HG03439 (cell line): ENCODE measurements around the gene FBLN2.

Experiments
- ATAC-seq: cut with Tn5 transposase; IDR thresholded peaks from one replicate; pipeline ENCODE4 v1.9.1; 2021; ENCODE audit warnings: mild to moderate bottlenecking, moderate library complexity; ENCODE audit not compliant: unreplicated experiment

Gene FBLN2

DNA sequence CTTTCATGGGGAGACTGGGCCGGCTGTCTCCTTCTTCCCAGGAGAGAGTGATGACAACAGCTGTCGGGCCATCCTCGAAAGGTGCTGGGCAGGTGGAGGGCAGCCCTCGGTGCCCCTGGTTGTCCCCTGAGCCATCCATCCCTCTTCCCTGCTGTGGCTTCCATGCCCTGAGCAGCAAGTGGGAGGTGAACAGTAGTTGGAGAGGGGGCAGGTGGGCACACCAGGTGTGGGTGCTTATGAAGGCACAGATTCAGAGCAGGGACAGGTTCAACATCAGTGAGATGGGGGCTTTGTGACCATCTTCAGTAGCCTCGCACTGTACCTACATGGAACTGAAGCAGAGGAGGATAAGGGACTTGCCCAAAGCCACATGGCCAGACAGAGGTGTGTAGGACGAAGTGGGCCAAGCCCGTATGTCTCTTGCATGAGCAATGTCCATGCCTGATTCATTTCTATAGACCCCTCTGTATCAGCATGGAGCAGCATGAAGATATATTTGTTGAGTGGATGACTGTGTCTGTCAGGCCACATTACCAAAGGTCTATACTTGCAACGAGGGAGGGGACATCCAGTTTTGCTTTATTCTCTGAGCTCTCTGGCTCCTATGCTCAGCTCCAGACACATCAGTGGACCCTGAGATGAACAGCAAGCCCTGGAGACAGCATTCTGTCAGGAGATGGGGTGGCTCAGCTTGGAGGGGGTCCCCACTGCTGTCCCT lies 107.8 kb downstream of the FBLN2 start:
- ATAC-seq = no peak

GRCh38 chr3:13657660-13658435 lies 108.9 kb downstream of the FBLN2 start:
- no peak for ATAC-seq

DNA sequence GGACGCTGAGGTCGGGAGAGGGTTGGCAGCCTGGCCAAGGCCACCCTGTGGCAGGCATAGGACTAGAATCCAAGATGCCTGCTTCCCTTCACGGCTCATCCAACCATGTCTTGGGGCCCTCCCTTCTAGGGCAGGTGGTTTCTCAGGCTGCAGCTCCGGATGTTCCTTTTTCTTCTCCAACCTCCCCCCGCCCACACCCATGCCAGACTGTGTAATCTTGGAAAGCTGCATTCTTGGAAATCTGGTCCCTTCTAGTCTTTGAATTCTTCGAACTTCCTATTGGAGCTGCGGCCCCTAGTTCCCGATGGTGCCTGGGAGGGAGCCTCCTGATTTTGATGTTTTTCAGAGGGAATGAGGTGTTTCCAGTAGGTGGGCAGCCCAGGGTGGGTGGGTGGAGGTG lies 109.8 kb downstream of the FBLN2 start:
- no peak for ATAC-seq

DNA sequence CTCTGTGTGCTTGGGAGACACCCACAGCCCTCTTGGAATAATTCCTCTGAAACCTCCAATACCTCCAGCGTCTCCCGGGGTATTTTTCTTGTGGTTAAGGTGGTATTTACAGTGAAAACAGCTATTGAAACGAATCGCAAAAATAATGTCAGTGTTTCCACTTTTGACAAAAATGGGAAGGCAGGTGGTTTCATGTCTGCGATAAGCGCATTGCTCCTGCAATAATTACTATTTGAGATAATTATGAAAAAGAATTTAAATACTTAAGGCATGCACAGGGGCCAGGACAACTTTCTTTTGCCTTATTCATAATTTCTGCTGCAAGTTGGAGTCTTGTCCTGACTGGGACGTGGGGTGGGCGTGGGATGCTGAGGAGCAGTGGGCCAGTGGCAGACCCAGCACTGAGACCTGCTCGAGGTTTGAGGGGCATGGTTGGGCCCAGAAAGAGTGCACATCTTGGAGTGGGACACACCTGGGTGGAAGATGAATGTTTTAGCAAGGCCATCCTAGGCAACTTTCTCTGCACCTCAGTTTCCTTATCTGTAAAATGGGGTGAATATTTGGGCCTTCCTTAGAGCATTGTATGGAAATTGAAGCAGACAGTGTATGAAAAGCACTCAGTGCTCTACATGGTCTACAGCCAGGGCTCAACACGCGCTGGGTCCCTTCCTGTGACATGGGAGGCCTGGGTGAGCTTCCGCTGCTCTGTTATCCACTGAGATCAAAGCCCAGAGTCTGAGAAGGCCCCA lies 110.5 kb downstream of the FBLN2 start:
- no peak for ATAC-seq

DNA sequence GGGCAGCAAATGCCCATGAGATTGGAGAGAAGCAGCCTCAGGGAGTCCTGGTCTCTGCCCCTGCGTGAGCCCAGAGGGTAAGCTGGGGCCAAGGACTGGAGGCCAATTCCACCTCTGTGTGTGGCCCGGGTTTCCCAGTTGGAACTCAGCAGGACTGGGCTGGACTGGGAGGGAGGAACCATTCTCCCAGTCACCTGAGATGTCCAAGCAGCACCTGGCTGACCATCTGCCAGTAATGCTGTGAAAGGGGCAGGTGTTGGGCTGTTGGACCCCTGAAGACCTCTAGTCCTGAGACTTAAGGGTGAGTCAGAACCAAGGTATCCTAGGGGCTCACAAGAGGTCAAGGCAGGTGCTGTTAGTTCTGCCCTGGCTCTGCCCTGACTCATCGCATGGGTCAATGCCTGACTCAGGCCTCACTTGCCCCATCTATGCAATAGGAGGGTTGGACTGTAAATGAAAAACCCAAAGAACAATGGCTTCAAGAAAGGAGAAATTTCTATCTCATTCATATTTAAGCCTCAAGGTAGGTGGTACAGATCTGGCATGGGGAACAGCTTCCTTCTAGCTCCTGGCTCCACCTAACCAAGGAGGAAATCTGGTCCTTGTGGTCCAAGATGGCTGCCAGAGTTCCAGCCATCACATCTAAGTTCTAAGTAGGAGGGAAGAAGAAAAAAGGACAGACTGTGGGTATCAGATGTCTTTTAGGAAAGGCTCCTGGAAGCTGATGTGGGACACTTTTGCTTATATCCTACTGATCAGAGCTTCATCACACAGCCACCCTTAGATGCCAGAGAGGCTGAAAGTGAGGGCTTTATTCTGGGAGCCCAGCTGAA lies 111.3 kb downstream of the FBLN2 start:
- no peak for ATAC-seq

- ATAC-seq = no peak
These were observed 112.2 kb downstream of the FBLN2 start for GRCh38 chr3:13661121-13661520.

DNA sequence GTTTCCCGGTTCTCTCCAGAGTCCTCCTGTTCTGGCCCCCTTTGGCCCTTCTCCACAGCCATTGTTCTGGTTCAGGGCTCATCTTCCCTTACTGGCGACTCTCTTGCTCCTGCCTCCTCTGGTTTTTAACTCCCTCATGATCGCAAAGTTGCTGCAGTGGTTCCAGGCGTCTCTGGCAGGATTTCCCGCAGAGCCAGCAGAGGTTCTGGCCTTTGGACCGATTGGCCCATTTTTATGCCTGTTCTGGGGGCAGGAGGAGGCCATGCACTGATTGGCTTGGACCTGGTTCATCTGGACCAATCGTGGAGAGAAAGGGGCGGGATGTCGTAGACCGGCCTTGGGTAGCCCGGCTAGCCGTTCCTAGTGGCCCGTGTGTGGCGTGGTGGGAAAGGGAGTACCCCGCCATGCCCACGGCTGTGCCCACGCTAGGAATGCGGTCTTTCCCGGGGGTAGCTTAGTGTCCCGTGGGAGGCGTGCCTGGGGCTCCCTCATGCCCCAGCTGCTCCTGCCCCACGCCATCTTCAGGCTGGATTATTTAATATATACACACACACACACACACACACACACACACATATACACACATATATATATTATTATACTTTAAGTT lies 113.4 kb downstream of the FBLN2 start:
- ATAC-seq = no peak

GRCh38 chr3:13663781-13664535 lies 115.0 kb downstream of the FBLN2 start:
- no peak for ATAC-seq

GRCh38 chr3:13665582-13666226 lies 116.8 kb downstream of the FBLN2 start:
- no peak for ATAC-seq

DNA sequence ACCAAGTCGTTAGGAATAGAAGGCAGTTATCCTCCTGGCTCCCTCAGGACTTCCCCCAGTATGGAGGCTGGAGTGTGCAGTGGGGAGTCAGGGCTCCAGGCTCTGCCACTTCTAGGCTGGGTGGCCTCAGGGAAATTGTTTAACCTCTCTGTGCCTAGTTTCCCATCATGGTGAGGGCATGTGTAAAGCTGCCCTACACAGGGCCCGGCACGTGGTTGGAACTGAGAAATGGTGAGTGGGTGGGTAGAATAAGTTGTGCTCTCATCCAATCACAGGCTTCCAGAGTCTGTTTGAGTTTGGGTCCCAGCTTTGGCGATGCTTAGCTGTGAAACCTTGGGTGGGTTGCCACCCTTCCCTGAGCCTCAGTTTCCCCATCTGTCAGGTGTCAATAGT lies 117.3 kb downstream of the FBLN2 start:
- ATAC-seq = no peak

- no peak for ATAC-seq
These were observed 118.1 kb downstream of the FBLN2 start for GRCh38 chr3:13666781-13667709.

- no peak for ATAC-seq
These were observed 119.2 kb downstream of the FBLN2 start for GRCh38 chr3:13668136-13668535.

DNA sequence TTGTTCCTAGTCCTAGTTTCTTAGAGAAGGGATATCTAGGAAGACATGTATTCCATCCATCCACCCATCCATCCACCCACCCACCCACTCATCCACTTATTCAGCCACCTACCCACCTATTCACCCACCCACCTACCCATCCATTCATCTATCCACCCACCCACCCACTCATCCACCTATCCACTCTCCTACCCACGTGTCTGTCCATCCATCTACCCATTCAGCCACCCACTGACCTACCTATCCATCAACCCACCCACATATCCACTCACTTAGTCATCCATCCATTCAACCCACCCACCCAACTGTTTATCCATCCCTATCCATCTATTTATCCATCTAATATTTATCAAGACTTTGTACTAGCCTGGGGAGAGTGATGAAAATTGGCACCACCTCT lies 120.5 kb downstream of the FBLN2 start:
- ATAC-seq = no peak

DNA sequence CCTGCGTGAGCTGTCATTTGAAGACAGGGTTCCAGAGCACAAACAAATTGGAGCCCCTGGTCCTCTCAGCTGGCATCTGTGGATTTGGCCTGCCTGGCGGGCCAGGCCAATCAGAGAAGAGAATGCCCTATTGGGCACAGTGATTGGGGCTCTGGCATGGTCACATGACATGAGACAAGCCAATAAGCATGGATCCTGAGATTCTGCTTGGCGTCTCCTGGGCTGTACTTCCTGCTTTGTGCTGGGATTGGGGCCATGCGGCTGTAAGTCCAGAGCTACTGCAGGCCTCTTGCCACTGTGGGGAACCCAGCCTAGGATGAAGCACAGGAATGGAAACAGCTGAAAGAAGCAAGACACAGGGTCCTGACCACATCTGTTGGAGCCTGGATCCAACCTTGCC lies 121.4 kb downstream of the FBLN2 start:
- ATAC-seq = no peak

DNA sequence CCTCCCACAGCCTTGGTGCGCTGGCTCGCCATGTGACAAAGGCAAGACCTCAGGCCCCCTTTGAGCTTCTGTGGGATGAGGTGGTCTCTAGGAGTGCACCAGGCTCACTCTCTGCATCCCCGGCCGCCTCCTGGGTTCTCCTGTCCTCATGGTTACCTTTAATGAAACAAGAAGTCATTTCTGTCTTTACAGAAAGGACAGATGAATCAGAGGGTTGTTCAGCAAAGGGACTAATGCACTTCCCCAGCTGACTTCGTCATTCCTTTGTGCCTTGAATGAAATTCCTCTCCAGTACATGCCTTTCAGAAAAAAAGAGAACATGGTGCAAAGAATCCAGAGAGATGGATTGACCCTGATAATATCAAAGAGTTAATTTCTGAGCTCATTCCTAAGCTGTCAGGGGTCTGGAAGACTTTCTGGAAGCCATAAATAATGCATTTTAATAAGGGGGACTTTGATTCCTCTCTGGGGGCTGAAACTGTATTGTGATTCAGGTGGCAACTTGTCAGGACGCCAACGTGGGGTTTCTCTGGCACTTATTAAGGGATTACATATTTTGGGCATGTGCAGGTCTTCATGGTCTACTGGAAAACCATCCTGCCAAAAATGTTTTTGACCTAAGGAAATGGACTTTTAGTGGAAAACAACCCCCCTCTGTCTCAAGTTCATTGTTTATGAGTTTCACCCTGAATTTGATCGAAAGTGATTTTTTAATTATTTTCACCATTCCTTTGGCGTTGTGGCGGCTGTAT lies 122.7 kb downstream of the FBLN2 start:
- ATAC-seq = no peak

- ATAC-seq = no peak
These were observed 124.3 kb downstream of the FBLN2 start for GRCh38 chr3:13673207-13673606.

DNA sequence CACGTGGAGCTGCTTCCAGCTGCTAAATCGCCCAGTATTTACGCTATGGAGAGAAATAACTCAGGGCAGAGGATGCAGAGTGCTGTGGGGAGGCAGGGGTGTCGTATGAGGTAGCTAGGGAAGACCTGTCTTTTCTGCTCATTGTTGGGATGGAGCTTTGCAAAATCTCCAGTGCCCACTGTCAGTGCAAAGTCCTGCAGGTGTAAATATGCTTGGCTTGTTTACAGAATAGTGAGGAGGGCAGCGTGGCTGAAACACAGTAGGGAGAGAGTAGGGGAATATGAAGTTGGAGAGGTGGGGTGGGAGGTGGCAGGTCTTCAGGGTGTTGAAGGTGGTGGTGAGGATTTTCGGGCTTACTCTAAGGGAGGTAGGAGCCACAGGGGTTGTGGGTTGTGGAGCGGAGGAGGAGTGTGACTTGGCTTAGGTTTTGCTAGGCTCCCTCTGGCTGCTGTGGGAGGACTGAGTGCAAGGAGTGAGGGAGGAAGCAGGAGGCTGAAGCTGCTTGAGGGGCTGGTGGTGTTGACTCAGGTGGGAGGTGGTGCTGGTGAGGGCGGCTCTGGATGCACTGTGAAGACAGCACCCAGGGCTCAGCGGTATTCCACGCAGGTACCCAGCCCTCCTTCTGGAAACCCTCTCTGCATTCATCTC lies 125.7 kb downstream of the FBLN2 start:
- ATAC-seq = no peak
